Gastrocnemius medialis (tissue), 4 donors: Measurements from ENCODE around the gene MMP21.

Experiments
- CTCF ChIP-seq, 5 experiments: fragments of 450-650 bp in 3 of 5; fragments of 200-600 bp in 2 of 5; sonication (generic) in 2 of 5; IDR thresholded peaks in 4 of 5; conservative IDR thresholded peaks in 1 of 5; 1 replicate in 4 of 5; 2 replicates in 1 of 5; pipeline ENCODE4 v1.5.1; 2016 to 2019; ENCODE audit warnings: antibody characterized with exemption in 5 of 5, mild to moderate bottlenecking in 3 of 5, moderate library complexity in 3 of 5
- POLR2A ChIP-seq, 2 donors: fragments of 450-650 bp; IDR thresholded peaks; one replicate each; pipeline ENCODE4 v1.6.1; 2017; ENCODE audit warnings: antibody characterized with exemption in 2 of 2, mild to moderate bottlenecking in 2 of 2, moderate library complexity in 2 of 2

DNA sequence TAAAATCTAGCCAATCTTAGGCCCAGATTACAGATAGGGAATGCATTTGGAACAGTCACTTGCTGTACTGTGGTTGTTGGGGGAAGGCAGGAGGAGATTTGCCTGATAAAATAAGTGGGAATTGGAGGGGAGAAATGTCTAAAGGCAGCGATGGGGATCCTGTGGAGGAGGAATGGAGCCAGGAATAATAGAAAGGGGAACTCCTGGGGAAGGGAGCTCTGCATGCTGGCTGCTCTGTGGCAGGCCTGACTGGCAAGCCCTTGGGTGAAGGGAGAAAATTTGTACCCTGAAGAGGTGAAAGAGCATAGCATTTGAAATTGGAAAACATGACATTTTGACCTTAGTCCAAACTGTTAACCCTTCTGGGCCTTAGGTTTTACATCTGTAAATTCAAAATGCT is 13.7 kb downstream of the MMP21 start:
- TF ChIP-seq POLR2A (IDR thresholded peaks at IDR 0.05) (no peak), CTCF (IDR thresholded peaks at IDR 0.05 in 4 of 5, conservative IDR thresholded peaks at IDR 0.05 in 1 of 5) (no peak)
